ENCODE measurements around the gene TMEM92. TPM values are rescaled to one million over a fixed set of nuclear protein-coding genes. Genes with fewer than 3 reads are reported as not detected.

The TMEM92 gene
- total RNA-seq, 4 donors from 2014 or later: 1.3 TPM; not detected in 3

GRCh38 chr17:50303596-50303995 is 29.3 kb downstream of the TMEM92 start:
- Histone ChIP-seq H3K9me3 (no peaks in the 10 kb centered on the region), H3K4me3 (no peak overlapping the region), H3K27me3 (no peaks in the 10 kb centered on the region), H3K36me3 (no peaks in the 10 kb centered on the region), H3K27ac (no peak overlapping the region), H3K4me1 (peaks cover 2% of the 10 kb centered on the region)
- WGBS: 79% methylated on average over 4 of the region's 4 CpGs
- TF ChIP-seq POLR2AphosphoS5 (IDR thresholded peaks at IDR 0.05): no peak
- no peak for TF ChIP-seq POLR2A (IDR thresholded peaks at IDR 0.05)
- TF ChIP-seq CTCF (IDR thresholded peaks at IDR 0.05): no peak
- TF ChIP-seq EP300 (IDR thresholded peaks at IDR 0.05): no peak
- no peak for DNase-seq (ENCODE audit: low spot score in 2 of 2)

GRCh38 chr17:50304781-50305404 is 30.6 kb downstream of the TMEM92 start:
- no peaks in the 10 kb centered on the region for H3K36me3 ChIP-seq
- DNase-seq (ENCODE audit: low spot score in 2 of 2): peak in 1 of 2 donors; percentile 54
- H3K9me3 ChIP-seq: no peaks in the 10 kb centered on the region
- no peak overlapping the region for H3K4me3 ChIP-seq
- H3K27ac ChIP-seq: no peak overlapping the region
- WGBS: 34% methylated on average over 7 of the region's 7 CpGs
- no peak for TF ChIP-seq POLR2A (IDR thresholded peaks at IDR 0.05)
- TF ChIP-seq POLR2AphosphoS5 (IDR thresholded peaks at IDR 0.05): no peak
- no peak for TF ChIP-seq EP300 (IDR thresholded peaks at IDR 0.05)
- TF ChIP-seq CTCF (IDR thresholded peaks at IDR 0.05): no peak
- H3K4me1 ChIP-seq: peaks cover 2% of the 10 kb centered on the region
- no peaks in the 10 kb centered on the region for H3K27me3 ChIP-seq

GRCh38 chr17:50307654-50308053 is 33.4 kb downstream of the TMEM92 start:
- 95% methylated on average over 4 of the region's 4 CpGs for WGBS

GRCh38 chr17:50308666-50309065 is 34.4 kb downstream of the TMEM92 start:
- no peak overlapping the region for H3K4me3 ChIP-seq
- WGBS: 86% methylated on average over 4 of the region's 4 CpGs
- H3K27ac ChIP-seq: no peak overlapping the region
- H3K9me3 ChIP-seq: no peaks in the 10 kb centered on the region
- peaks cover 20% of the 10 kb centered on the region for H3K27me3 ChIP-seq
- no peaks in the 10 kb centered on the region for H3K36me3 ChIP-seq
- peaks cover 2% of the 10 kb centered on the region for H3K4me1 ChIP-seq
- DNase-seq (ENCODE audit: low spot score in 2 of 2): no peak
- no peak for TF ChIP-seq POLR2A (IDR thresholded peaks at IDR 0.05)
- TF ChIP-seq CTCF (IDR thresholded peaks at IDR 0.05): no peak
- no peak for TF ChIP-seq EP300 (IDR thresholded peaks at IDR 0.05)
- no peak for TF ChIP-seq POLR2AphosphoS5 (IDR thresholded peaks at IDR 0.05)

More at GRCh38 chr17:50307654-50308053, 33.4 kb downstream of the TMEM92 start:
- peaks cover 12% of the 10 kb centered on the region for H3K27me3 ChIP-seq
- TF ChIP-seq POLR2AphosphoS5 (IDR thresholded peaks at IDR 0.05) (no peak), EP300 (IDR thresholded peaks at IDR 0.05) (no peak)
- peaks cover 2% of the 10 kb centered on the region for H3K4me1 ChIP-seq
- no peaks in the 10 kb centered on the region for H3K9me3 ChIP-seq
- no peaks in the 10 kb centered on the region for H3K36me3 ChIP-seq
- no peak overlapping the region for H3K4me3 ChIP-seq
- no peak for DNase-seq (ENCODE audit: low spot score in 2 of 2)
- no peak overlapping the region for H3K27ac ChIP-seq

GRCh38 chr17:50310455-50311111 is 36.3 kb downstream of the TMEM92 start:
- no peak overlapping the region for H3K27ac ChIP-seq
- TF ChIP-seq POLR2AphosphoS5 (IDR thresholded peaks at IDR 0.05) (no peak), POLR2A (IDR thresholded peaks at IDR 0.05) (no peak), EP300 (IDR thresholded peaks at IDR 0.05) (no peak), CTCF (IDR thresholded peaks at IDR 0.05) (no peak)
- no peaks in the 10 kb centered on the region for H3K4me1 ChIP-seq
- H3K36me3 ChIP-seq: no peaks in the 10 kb centered on the region
- DNase-seq (ENCODE audit: low spot score in 2 of 2): no peak
- H3K27me3 ChIP-seq: peaks cover 21% of the 10 kb centered on the region
- H3K9me3 ChIP-seq: no peaks in the 10 kb centered on the region
- no peak overlapping the region for H3K4me3 ChIP-seq
- WGBS: 34% methylated on average over 3 of the region's 3 CpGs
